NCI-H460 (cell line): ENCODE data around the gene UBQLNL. TPM values are rescaled to one million over a fixed set of nuclear protein-coding genes. Genes with fewer than 3 reads are reported as not detected.

Source experiments
- DNase-seq: peaks from one replicate; pipeline ENCODE4 v3.0.0-alpha.2; 2016; ENCODE audit warnings: low read depth; ENCODE audit errors: extremely low read depth
- polyA plus RNA-seq: library from polyadenylated mRNA; depleted of rRNA; stranded (reverse); fragments of >200 nt; gene quantifications from 2 replicates; pipeline ENCODE4 v1.2.3, GENCODE V29; 2014; cell fraction: nucleus; rRNA removed
- total RNA-seq: library from RNA; depleted of rRNA; stranded (reverse); fragments of >200 nt; shearing (Covaris generic); gene quantifications from 2 replicates; pipeline ENCODE4 v1.2.3, GENCODE V29; 2014; rRNA removed

UBQLNL gene, protein sequence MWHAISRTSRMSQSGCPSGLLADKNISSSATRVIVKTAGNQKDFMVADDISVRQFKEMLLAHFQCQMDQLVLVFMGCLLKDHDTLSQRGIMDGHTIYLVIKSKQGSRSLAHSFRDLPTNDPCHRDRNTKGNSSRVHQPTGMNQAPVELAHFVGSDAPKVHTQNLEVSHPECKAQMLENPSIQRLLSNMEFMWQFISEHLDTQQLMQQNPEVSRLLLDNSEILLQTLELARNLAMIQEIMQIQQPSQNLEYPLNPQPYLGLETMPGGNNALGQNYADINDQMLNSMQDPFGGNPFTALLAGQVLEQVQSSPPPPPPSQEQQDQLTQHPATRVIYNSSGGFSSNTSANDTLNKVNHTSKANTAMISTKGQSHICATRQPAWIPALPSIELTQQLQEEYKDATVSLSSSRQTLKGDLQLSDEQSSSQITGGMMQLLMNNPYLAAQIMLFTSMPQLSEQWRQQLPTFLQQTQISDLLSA
- total RNA-seq, result not detected in 2 replicates
- polyA plus RNA-seq, result 0.16 TPM in 1 of 2 replicates, not detected in the other

DNA sequence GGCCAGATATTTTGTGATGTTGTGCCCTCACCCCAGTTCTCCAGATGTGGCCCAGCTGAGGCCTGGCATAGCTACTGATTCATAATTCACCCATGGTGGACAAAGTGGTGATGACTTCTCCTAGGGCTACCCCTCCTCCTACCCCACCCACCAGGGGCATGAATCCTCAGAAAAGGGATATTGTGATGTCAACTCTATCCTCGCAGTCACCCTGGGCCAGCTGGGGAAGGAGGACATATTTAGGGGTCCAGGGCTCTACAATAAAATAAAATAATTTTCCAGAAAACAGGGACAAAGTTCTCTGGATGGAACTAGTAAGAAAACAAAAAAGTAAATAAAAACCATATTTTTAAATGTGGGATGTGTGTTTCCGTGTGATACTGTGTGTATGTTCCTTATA, at the start of gene UBQLNL:
UBQLNL (minus strand) TSS at position 101 of the 400 bp plus-strand sequence. CDS start 258 bp downstream, outside the sequence.
- DNase-seq, result no peak

GRCh38 chr11:5564259-5565019, 47.9 kb upstream of the UBQLNL start:
- no peak for DNase-seq

DNA sequence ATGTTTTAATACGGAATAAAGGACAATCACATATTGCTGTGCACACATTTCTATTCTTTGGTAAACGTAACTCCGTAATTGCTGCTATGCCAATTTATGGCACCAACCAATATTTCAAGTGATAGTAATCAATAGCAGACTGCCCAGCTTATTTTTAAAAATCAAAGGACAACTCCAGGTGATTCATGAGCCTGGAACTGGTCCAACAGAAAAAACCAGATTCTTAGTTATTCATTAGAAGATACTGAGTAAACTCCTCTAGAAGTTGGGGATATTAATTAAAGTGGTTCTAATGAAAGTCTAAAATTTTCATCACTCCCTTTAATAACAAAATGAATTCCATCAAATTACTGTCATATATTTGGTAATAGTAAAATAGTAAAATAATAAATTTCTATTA, 41.3 kb upstream of the UBQLNL start:
- DNase-seq, result no peak

- no peak for DNase-seq
These were observed 40.2 kb upstream of the UBQLNL start for GRCh38 chr11:5556596-5557188.

DNA sequence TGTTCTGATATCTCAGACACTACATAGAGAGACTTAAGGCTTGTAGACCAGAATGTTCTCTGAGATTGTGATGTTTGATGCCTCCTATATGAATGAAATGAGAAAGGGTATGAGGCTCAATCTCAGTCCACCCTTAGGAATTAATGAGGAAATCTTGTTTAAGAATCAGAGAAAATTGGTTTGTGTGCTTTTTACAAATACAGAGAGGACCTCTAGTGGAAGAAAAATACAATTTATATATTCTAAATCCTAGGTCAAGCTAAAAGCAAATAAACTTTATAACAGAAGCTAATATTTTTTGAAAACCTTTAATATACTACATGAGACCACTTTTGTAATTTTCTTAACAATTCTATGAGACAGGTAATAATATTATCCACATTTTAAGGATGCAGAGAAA, 36.8 kb upstream of the UBQLNL start:
- DNase-seq, result no peak

DNA sequence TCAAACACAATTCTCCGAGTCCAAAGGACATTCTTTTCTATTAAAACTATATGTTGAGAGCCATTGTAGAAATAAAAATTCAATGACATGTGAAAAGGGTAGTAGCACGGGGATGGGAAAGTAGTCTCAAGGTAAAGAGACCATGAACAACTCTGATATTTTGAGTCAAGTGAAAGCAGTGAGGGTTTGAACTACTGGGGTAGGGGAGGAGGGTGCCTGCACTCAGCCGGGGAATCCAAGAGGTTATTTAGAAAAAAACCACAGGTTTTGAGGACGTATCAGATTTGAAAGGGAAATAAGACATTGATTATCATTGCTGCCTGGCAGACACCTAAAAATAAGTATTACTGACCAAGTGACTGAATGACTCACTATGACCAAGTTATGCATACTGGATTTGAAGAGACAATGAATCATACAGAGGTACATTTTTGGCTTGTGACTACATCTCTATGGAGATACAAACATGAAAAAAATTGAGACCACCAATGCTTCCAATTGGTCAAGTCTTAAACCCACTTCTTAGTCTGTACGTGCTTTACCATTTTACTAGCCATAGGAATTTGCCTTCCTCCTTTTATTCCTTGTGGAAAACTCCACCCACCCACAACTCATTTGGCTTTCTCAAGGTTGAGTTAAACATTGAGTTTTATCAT, 34.1 kb upstream of the UBQLNL start:
- no peak for DNase-seq

- no peak for DNase-seq
These were observed 31.9 kb upstream of the UBQLNL start, which contains the start of gene OR52H1 for GRCh38 chr11:5548440-5548839. OR52H1 (minus strand) TSS chr11:5548540; CDS start chr11:5545505, 3,035 bp downstream.

DNA sequence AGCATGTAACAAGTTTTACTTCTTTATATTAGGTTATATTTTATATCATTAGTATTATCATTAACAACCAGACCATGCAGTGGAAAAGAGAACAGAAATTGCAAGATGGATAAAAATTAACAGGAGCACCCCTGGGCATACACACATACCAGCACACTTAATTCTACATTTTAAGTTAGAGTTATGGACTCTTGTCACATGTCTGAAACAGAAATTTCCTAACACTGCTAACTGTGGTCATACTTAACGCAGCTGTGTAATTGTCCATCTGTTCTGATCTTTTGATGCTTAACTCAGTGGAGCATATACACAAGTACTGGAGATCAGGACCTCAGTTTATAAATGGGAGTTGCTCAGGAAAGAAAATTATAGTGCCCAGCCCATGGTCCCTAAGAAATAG, 31.5 kb upstream of the UBQLNL start:
- no peak for DNase-seq

- no peak for DNase-seq
These were observed 30.0 kb upstream of the UBQLNL start for GRCh38 chr11:5546457-5546856.

DNA sequence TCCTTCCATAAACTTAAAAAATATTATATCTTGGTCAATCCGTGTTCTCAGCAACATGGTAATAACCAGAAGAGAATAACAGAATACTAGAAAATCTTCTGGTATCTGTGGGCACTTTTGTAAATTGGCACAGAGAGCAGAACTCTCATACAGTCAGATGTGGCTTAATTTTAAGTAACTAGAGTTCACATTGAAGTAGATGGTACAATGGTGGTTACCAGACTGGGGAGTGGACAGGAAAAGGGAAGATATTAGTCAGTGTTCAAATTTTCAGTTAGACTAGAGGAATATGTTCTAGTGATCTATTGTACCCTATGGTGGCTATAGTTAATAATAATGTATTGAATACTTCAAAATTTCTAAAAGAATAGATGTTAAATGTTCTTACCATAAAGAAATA, 24.9 kb upstream of the UBQLNL start:
- DNase-seq, result no peak

GRCh38 chr11:5536482-5536881, 20.0 kb upstream of the UBQLNL start:
- no peak for DNase-seq

- DNase-seq, result no peak
These were observed 17.5 kb upstream of the UBQLNL start for GRCh38 chr11:5534046-5534445.

DNA sequence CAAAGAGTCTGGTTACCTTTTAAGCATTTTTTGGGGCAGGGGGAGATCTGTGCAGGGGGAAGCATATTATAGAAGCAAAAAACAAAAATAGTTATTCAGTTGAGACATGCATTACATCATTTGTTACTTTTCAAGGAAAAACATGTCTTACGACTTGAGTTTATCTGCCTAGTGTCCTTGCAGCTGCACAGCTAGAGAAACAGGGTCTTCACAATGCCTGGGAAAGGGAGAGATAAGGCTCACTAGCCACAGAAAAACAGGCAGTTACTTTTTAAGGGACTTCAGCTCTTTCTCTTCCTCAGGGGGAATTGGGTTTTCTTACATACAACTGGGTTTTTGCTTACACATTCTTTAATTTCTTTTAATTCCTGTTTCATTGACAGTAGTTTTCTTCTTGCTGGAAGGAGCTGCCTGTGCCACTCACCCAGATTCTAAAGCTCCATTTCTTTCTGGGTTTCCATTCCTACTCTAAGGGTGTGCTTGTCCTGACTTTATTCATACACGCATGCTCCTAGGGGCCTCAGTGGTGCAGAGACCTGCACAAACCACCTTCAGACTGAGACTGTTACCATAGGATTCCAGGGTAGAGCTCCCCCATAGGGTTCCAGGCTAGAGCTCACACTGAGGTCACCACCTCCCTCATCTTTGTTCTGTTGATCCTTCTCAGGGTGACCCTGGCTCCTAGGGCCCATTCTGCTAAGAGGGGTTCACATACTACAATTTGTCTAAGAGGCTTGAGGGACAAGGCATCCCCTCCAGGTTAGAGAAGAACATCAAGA, 14.7 kb upstream of the UBQLNL start:
- no peak for DNase-seq

- DNase-seq, result no peak
These were observed 12.0 kb upstream of the UBQLNL start for GRCh38 chr11:5528495-5528894.

- DNase-seq, result no peak
These were observed 11.2 kb upstream of the UBQLNL start for GRCh38 chr11:5527716-5528115.

- no peak for DNase-seq
These were observed 8.3 kb upstream of the UBQLNL start for GRCh38 chr11:5524756-5525155.

GRCh38 chr11:5522308-5522707, 5.8 kb upstream of the UBQLNL start:
- no peak for DNase-seq

DNA sequence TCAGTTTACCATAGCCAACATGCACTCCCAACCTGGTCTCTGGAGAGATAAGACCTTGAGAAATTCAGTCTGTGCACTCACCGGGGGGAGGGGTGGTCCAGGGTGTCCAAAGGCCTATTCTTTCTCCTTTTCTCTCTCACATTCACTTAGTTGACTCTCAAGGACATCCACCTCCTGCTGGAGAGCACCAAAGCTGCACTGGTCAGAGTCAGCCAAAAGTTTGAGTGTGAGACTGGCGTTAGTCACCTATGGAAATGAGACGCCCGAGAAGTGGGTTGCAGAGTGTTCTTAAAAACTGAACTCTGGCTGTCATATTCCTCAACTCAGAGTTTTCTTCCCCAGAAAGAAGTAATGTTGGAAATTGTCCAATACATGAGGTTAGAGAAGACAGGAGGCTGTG, 5.0 kb upstream of the UBQLNL start:
- no peak for DNase-seq

DNA sequence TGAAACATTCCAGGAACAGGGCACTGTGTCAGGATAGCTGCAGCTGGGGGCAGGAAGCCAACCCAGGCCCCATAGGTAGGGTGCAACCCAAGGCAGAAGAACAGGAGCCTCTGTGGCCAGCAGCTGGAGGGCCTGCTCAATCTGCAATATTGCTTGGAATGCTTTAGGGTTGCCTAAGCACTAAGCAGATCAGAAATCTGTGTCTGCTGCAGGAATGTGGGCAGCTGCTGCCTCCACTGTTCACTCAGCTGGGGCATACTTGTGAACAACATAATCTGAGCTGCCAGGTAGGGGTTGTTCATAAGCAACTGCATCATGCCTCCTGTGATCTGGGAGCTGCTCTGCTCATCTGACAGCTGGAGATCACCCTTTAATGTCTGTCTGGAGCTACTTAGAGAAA, 1.7 kb downstream of the UBQLNL start:
- DNase-seq, result no peak

- DNase-seq, result no peak
These were observed 6.7 kb downstream of the UBQLNL start, which contains the start of gene UBQLN3 for GRCh38 chr11:5509803-5510202. UBQLN3 (minus strand) TSS chr11:5509957; CDS start chr11:5509558, 399 bp downstream.
